Ammon's horn (tissue), 1 donor: ENCODE data around the gene TNFRSF14.
"Not testable (repeated sequence)": the region's sequence is repeated elsewhere in the genome, so short reads cannot be mapped to it uniquely, and the experiment has no call there.

Experiments
- DNase-seq: peaks from one replicate; pipeline ENCODE4 v3.0.0-alpha.2; 2016; ENCODE audit warnings: low spot score

Gene TNFRSF14

DNA sequence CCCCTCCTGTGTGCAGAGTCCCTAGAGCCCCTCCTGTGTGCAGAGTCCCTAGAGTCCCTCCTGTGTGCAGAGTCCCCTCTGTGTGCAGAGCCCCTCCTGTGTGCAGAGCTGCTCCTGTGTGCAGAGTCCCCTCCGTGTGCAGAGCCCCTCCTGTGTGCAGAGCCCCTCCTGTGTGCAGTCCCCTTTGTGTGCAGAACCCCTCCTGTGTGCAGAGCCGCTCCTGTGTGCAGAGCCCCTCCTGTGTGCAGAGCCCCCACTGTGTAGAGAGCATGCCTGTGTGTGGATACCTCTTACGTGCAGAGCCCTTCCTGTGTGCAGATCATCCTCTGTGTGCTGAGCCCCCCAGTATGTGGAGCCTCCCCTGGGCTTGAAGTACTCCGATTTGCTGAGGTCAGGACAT lies 17.8 kb upstream of the TNFRSF14 start:
- no peak for DNase-seq

DNA sequence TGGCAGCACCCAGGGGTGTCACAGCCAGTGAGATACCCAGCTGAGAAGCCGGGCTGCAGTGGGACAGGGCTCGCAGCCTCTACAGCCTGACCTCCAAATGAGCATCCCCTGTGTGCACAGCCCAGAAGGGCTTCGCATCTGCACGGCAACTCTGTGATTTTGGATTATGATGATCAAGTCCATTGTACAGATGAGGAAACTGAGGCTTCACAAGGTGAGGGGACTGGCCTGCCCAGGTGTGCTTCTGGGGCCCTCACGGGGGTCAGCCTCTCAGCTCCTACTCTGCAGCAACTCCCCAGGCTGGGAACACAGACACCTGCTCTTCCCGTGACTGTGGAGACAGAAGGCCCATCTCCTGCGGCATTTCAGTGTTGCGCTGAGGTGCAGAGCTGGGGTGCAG lies 17.3 kb upstream of the TNFRSF14 start:
- DNase-seq: no peak

DNA sequence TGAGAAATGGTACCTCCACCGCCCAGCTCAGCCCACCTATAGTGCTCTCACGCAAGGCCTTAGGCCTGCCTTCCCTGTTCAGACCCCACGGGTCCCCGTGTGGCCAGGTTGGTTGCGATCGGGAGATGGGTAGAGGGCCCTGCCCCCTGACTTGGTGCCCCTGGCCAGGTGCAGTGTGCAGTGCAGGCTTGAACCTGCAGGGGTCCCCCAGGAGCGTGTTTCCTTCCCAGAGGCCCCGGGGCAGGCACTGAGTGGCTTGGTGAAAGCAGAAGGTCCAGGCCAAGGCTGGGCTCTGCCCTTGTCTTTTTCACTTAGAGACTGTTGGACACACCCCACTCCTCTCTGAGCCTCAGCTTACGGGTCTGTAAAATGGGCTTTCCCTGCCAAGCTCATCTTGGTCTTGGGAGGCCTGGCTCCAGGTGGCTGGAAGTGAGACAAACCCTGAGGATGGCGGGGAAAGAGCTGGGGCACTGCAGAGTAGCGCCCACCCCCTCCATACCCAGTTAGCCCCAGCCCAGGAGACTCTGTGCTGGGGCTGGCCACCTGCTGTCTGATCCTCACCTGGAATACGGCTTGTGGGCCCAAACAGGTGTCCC lies 16.8 kb upstream of the TNFRSF14 start:
- no peak for DNase-seq

DNA sequence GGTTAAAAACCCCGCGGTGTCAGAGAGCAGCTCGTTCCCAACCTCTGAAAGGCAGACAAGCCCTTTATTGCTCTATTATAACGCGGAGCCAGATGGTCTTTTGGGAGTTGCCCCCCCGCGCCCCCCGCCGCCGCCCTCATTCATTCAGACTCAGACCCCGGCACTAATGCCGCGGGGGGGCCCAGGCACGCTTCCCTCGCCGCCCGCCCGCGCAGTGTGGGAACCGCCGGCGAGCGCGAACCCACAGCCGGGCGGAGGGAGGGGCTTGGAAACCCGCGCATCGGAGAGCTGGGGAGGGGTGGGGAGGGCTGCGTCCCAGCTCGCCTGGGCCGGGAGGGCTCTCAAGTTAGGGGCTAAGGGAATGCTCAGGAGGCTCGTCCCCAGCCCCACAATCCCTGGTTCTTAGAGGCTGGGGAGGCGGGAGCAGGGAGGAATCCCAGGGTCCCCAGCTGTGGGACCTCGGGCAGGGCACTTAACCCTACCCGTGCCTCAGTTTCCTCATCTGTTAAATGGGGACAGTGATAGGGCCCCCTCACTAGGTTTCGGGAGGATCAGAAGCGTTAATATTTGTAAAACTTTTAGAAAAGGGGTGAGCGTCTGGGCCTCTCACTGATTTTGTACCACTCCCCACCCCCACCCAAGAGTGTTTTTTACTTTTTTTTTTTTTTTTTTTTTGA lies 15.2 kb upstream of the TNFRSF14 start:
- no peak for DNase-seq

DNA sequence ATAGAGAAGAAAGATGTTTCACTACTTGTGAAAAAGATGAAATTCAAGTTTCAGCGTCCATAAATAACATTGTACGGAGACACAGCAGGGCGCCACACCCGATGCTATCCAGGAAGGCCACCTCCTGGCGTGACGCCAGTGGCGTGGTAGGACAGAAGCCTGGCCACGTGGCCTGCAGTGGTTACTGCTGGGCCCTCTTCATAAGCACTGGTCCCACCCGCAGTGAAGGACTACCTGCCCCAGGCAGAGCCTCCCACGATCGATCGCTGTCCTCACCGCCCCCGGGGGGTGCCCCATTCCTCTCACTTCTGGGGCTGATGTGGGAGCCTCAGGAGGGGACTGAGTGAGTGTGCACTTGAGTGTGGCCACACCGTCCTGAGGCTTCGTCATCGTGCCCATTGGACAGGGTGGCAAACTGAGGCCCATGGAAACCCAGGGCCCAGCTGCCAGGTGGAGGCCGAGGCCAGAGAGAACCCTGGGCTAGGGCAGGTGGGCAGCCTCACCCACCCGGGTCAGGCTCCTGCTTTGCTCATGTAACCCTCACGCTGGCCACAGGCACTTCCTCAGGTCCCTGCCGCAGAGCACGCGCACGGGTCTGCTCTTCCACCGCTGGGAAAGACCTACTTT lies 14.4 kb upstream of the TNFRSF14 start:
- no peak for DNase-seq

DNA sequence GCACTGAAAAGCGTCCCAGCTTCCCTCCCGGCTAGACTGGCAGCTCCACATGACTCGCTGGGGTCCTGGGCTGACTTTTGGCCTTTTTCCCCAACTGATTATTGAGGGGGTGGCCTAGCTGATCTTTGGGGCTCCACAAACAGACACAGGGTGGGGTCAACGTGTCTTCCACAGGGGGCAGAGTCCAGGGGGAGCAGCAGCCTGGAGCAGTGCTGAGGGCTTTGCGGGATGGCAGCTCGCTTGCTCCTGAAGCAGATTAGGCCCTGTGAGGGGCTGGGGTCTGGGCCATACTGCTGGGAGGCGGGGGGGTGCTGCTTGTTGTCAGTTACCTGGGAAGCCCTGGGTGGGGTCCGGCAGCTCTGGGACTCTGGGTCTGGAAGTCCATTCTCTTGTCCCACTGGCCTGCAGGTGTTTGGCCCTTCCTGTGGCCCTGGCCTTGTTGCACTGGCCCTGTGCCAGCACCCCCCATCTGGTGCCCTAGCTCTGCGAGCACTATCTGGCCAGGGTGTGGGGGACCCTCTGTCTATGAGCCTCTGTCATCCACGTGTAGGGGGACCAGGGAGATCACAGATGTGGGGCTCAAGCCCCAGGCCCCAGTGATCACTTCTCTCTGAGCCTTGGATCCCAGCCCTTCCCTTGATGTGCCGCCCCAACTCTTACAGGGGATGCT lies 13.8 kb upstream of the TNFRSF14 start:
- no peak for DNase-seq

DNA sequence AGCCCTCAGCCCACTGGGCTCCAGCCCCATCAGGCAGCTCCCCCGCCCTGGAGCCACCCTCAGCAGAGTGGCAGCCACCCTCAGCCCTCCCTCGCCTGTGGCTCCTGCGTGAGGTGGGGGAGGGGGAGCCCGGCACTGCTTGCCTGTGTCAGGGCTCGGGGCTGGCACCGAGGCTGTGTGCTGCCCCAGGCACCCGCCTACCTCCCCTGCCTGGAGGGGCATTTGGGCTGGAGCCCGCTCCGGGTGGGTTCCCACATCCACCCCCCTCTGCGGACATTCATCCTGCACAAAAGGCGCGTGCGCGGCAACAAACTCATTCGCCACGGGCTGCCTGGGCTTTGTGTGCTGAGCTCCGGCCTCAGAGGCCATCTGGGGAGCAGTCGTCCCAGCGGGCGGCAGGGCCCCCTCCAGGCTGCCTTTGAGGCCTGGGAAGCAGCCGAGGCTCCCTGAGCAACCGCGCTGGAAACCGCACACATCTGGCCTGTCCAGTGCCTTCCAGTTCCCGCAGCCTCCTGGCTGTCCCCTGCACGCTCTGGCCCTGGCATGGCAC lies 12.6 kb upstream of the TNFRSF14 start:
- DNase-seq: peak; percentile 69

DNA sequence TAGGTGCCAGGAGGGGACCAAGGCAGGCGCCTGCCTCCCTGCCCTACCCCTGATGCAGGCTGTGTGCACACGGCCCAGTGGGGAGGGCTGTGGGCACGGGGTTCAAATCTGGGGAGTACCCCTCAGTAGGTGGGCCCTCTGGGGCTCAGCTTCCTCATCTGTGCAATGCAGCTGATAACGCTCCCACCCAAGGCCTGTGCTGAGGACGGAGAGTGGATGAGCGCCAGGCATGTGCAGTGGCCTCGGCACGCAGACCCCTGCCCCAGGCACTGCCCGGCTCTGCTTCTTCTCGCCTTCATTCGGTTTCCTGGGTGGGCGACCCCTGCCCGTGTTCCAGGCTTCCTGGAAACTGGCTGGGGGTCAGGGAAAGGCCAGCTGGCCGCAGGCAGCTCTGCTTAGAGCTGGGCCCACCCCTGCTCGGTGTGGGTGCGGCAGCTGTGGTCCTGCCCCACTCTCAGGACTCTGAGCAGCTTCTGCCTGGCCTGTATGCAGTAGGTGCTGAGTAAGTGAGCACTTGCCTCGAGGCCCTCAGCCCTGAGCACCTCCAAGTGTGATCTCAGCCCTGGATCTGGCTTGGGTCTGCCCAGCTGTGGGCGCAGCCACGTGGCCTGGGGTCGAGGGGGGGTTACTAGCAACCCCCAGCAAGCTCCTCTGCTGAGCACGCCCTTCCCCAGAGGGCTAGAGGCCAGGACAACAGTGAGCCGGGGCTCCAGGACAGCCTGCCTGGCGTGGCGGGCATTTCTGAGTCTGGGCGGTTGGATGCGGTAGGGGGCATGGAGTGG lies 11.9 kb upstream of the TNFRSF14 start:
- no peak for DNase-seq

DNA sequence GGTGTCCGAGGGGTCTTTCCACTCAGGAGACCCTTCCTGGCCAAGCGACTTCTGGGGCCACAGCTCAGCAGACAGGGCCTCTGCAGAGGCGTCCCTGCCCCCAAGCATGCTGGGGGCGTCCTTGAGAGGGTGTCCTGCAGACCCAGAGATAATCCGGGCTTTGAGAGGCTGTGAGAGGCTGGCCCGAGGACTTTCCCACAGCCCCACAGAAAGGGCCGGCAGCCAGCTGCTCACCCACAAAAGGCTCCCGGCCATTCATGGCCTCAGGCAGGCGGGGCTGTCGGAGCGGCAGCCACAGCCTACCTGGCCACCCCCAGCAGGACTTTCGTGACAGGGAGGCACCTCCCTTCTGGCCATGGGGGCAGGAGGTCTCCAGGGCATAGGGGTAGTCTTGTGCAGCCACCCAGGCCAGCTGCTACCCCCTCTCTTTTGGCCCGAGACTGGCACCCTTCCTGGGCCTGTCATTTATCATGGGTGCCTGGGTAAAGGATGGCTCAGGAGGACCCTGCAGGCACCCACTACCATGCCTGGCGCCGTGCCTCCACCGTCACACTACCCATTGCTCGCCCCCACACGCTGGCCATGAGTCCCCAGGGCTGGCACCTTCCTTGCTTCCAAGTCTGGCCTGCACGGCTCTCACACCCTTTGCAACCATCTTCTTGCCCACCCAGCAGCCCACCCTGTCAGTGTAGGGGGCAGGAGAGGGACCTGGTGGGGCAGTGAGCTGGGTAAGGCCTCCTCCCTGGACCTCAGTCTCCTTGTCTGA lies 11.1 kb upstream of the TNFRSF14 start:
- no peak for DNase-seq

DNA sequence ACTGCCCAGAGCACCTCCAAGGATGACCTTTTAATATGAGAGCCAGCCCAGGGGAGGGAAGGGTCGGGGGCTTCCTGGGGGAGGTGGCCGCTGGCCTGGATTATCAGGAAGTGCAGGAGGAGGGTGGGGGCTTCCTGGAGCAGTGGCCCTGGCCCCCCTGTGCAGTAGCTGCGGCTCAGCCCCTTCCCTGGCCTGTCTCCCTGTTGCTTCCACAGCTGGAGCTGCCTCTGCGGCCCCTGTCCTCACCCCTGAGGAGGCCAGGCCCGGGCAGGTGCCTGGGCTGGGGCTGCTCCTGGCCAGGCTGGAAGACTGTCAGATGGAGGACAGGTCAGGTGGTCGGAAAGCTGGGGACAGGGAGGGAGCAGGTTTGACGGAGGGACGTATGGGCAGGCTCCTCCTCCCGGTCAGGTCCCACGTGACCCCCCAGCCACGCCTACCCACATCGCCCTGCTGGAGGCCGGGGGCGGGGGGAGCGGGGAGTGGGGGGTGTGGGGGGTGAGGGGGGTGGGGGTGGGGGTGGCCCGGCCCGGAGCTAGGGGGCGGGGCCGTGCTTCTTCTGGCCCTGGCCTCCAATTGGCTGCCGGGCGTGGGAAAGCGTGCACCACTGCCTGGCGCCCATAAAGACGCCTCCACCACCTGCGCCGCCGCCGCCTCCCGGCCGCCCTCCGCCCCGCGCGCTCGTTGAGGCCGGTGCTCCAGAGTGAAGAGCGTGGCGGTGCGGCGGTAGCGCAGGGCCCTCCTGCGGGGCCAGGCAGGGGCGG lies 10.2 kb upstream of the TNFRSF14 start:
- peak; percentile 92 for DNase-seq

DNA sequence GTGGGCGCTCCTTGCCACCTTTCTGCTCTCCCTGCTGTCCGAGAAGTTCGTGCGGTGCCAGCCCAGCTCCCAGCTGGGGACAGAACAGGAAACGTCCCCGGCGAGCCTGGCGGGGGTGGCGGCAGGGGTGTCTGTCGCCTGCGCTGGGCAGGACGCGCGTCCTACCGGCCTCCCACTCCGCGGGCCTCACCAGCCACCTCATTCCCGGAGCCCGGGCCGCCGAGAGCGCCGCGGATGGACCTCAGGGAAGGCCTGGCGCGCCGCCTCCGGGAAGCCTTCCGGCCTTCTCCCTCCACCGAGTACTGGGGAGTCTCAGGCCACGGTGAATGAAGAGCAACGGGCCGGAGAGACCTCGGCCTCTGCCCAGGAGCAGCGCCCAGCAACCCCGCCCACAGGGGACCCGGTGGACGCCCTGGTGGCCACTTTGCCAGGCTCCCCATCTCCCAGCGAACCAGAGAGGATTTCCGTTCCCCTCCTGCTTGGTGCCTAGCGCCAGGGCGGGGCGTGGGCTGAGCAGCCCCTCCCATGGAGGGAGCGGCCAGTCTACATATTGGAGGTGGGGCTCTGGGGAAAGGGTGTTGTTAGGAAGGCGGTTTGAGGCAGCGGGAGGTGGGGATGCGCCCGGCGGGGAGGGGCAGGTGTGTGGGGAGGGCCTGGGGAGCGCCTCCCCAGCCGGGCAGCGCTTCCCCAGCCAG lies 9.5 kb upstream of the TNFRSF14 start:
- DNase-seq: peak; percentile 82

DNA sequence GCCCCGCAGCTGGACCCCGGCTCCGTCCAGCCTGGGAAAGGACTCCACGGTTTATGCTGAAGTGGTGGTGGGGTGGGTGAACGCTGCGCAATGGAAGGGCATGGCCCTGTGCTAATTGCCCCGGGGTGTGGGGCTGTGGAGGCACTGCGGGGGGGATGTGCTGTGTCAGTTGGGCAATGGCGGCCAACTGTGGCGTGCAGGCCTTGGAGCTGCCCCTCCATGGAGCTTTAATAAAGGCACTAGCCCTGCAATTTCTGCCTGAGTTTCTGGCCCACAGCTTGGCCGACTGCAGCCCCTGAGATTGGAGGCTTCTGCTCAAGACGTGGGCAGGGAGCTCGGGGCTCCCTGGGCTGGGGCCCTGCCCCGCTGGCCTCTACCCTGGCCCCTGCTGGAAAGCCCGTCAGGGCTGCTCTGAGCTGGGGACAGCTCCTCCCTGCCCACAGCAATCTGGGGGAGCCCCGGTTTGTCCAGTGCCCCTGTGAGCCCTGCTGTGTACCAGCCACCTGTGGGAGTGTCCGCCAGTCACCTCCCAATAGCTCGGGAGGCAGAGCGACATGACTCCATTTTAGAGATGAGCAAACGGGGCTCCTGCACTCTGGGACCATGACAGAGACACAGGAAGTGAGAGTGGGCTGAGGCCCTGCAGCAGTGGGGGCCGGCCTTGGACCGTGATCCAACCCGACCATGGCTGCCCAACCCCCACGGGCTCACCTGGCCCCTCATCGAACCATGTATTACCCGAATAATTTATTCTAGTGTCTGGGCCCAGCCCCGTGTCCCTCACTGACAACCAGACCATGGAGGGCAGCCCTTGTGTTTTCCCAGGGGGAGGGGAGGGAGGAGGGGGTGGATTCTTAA lies 8.7 kb upstream of the TNFRSF14 start:
- DNase-seq: no peak

DNA sequence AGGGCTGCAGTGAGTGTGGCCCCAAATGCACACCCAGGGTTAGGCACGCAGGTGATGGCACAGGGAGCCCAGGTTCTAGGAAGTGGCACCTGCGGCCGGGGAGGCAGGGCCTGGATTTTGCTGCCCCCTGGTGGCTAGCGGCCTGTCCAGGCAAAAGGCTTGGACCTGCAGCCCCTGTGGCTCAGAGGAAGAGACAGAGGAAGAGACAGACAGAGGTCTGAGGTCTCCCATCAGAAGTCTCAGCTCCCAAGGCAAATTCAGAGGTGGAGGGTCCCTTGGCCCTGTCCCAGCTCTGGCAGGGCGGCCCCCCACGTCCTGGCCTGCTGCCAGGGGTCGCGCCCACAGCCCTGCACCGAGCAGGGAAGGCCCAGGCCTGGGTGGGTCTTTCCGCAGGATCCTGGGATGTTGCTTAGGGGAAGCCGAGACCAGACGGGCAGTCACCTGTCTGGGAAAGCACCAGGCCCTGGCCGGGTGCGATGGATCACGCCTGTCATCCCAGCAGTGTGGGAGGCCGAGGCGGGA lies 8.0 kb upstream of the TNFRSF14 start:
- DNase-seq: peak; percentile 89

DNA sequence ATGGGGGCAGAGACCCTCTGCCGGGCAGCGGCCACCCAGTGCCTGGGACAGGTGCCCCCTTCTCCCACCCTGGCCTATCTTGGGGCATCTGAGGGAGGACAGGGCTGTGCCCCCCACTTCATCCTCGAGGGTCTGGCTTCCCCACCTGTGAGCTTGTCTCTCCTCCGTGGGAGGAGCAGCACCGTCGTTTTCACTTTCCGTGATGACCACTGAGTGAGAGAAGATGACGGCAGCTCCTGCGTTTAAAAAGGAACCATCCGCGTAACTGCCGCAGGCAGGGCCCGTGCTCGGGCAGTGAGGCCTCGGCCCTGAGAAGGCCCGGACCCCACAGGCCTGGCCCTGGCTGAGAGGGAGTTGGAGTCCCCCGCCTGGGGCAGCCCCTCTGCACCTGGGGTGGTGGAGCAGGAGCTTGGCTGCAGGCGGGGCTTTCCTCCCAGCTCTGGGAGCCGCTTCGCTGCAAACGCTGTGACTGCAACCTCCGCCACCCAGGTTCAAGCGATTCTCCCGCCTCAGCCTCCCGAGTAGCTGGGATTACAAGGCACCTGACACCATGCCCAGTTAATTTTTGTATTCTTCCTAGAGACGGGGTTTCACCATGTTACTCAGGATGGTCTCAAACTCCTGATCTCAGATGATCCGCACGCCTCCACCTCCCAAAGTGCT lies 6.7 kb upstream of the TNFRSF14 start:
- DNase-seq: not testable (repeated sequence)

DNA sequence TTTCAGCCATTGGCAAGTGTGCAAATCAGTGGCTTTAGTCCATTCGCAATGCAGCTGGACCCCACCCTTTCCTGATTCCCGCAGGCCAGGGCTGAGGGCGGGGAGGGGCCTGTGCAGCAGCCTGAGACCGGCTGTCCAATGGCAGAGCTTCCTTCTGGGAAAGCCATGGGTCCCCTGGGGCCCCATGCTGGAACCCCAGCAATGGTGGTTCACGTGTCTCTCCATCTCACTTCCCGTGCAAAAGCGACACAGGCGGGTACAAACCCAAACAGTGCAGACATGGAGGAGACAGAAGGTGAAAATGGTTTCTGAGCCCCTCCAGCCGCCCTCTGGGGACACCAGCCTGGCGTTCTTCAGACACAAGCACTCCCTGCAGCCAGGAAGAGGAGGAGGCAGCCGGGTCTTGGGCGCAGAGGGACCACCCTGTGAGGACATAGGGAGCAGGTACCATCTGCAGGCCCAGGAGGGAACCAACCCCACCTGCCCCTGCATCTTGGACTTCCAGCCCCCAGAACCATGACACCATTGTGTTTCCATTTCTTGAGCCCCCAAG lies 5.8 kb upstream of the TNFRSF14 start:
- DNase-seq: not testable (repeated sequence)

DNA sequence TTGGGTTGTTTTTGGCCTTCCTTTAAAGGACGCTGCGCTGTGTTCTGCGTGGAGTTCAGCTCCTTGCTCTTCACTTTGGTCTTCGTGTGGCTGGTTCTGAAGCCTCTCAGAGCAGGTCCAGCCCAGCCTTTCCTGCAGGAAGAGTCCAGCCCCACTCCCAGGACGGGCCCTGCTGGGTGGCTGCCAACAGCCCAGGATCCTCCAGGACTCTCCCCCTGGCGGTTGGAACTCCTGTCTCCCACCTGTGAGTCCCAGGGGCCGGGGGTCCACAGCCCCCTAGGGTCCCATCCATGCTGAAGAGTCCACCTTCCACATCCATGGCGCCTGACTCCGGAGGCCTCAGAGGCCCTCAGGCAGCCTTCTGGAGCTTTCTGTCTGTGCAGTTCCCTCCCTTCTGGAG lies 4.6 kb upstream of the TNFRSF14 start:
- not testable (repeated sequence) for DNase-seq

DNA sequence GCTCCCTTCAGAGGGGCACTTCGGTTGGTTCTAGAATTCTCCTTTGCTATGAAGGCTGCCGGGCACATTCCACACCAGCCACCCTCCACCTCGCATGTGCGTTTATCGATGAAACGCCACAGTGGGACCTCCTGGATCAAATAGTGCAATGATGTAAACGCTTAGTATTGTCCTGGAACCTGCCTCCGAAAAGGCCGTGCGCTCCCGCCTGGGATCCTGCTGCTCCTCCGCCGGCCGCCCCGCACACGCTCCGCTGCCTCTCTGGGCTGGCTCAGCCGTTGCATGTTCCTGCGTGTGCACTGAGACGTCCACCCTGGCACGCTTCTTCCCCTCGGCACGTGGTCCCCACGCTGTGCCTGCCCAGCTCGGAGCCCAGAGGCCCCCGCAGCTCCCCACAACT lies 4.0 kb upstream of the TNFRSF14 start:
- DNase-seq: no peak

DNA sequence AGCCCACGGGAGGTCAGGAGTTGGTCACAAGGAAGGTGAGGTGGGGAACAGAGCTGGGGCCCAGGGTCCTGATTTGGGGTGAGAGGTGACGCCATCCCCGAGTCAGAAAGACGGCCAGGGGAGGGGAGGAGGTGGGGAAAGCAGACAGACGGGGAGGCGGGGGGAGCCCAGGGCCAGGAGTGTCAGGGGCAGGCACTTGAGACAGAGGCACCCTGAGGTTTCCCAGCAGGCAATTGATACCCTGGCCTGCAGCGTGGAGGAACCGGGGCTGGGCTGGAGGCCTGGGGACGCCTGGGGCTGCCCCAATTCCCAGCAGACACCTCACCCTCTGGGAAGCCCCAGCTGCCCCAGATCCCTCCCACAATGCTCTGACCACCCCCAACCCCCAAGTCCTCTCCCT lies 3.1 kb upstream of the TNFRSF14 start:
- DNase-seq: not testable (repeated sequence)
